ENCODE data around the gene PTGDR. TPM values are rescaled to one million over a fixed set of nuclear protein-coding genes. Genes with fewer than 3 reads are reported as not detected.

The PTGDR gene
- total and polyA plus RNA-seq, 9 of the 15 experiments (the other 6 are each of a cell fraction or from before 2014, with no cell fraction given) = not detected

- H3K9ac ChIP-seq (ENCODE audit: insufficient read depth in 1 of 2, low read depth in 2 of 2, low read length in 2 of 2) = no peak overlapping the region
- TF ChIP-seq HNRNPLL (IDR thresholded peaks at IDR 0.05; ENCODE audit: low read depth, low read length, poor library complexity, severe bottlenecking) = no peak
- TF ChIP-seq HINFP (tag; conservative IDR thresholded peaks at IDR 0.05; ENCODE audit: low read depth) = no peak
- TF ChIP-seq PHB2 (IDR thresholded peaks at IDR 0.05; ENCODE audit: low read depth) = no peak
- TF ChIP-seq ZNF511 (CRISPR knock-in tag; IDR thresholded peaks at IDR 0.05) = no peak
- no peak for TF ChIP-seq ZNF696 (CRISPR knock-in tag; conservative IDR thresholded peaks at IDR 0.05)
- TF ChIP-seq SMARCB1 (IDR thresholded peaks at IDR 0.05; ENCODE audit: insufficient read length, low read depth) = no peak
- TF ChIP-seq E2F3 (CRISPR knock-in tag; IDR thresholded peaks at IDR 0.05) = no peak
- no peak for TF ChIP-seq RBM34 (IDR thresholded peaks at IDR 0.05; ENCODE audit: borderline replicate concordance, insufficient read depth, low read length)
- no peaks in the 10 kb centered on the region for H3K27me3 ChIP-seq (ENCODE audit: control insufficient read depth in 2 of 2, insufficient read depth in 2 of 2, low read length in 2 of 2)
- no peaks in the 10 kb centered on the region for H3K9me3 ChIP-seq (replicated peaks; ENCODE audit: control insufficient read depth, insufficient read depth, low read depth, low read length)
- no peaks in the 10 kb centered on the region for H3K4me1 ChIP-seq (replicated peaks in 1 of 2; ENCODE audit: control insufficient read depth in 2 of 2, insufficient read depth in 2 of 2, low read length in 2 of 2)
- no peaks in the 10 kb centered on the region for H3K79me2 ChIP-seq (ENCODE audit: control insufficient read depth, insufficient read depth, low read length)
- H3K4me2 ChIP-seq (ENCODE audit: insufficient read depth, low read length) = no peak overlapping the region
- 0% methylated on average over 8 of the region's 9 CpGs for WGBS (ENCODE audit: insufficient coverage, low coverage, missing lambda C conversion rate)
- no peak overlapping the region for H3K27ac ChIP-seq (ENCODE audit: extremely low read depth, low read depth, low read length)
- in situ Hi-C loops (cut with MboI) = no loop called here
- intact Hi-C loops (cut with micrococcal nuclease) = no loop called here
- H4K20me1 ChIP-seq (replicated peaks; ENCODE audit: control insufficient read depth, insufficient read depth, low read length) = no peaks in the 10 kb centered on the region
- CTCF ChIA-PET (ENCODE audit: low intra/inter-chr PET ratio) = no interaction called here
- H3K36me3 ChIP-seq (ENCODE audit: control insufficient read depth, insufficient read depth, low read length) = no peaks in the 10 kb centered on the region
- ATAC-seq (no peak), DNase-seq (ENCODE audit: extremely low read depth in 1 of 4, low spot score in 3 of 4) (no peak), FAIRE-seq (no peak)
- H3K4me3 ChIP-seq = no peak overlapping the region
- no peaks in the 10 kb centered on the region for H3K9me1 ChIP-seq (ENCODE audit: control insufficient read depth, insufficient read depth, low read length)
- POLR2A ChIA-PET = no interaction called here
- BruUV-seq (replicated peaks) = no TSS peak
- H2AFZ ChIP-seq (ENCODE audit: low read depth, low read length) = no peak overlapping the region
Observed at GRCh38 chr14:52222901-52223300, 44.6 kb upstream of the PTGDR start.
